Measurements from ENCODE around the gene ZNF536. TPM values are rescaled to one million over a fixed set of nuclear protein-coding genes. Genes with fewer than 3 reads are reported as not detected.

The ZNF536 gene
- total and polyA plus RNA-seq, 8 donors: 0.44 to 13.4 (median 1.1) TPM; not detected in 1

DNA sequence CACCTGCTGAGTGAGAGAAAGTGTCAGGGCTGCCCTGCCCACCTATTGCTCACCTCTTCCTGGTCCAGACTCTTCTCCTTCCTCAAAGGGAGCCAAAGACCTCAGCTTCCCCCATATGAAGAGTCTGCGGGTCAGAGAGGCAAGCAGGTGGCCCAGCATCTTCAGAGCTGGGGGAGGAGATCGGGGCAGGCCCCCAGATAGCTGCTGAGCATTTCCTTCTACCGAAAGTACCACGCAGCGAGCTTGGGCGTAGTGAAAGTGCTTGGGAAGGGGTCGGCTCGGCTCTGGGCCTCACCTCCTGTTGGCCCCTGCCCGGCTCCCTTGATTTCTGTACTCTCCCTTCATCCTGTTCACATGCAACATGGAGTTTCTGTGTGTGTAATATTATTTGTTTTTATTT is 12.2 kb upstream of the ZNF536 start:
- H3K36me3 ChIP-seq: no peaks in the 10 kb centered on the region
- TF ChIP-seq POLR2AphosphoS5 (IDR thresholded peaks at IDR 0.05): no peak
- TF ChIP-seq POLR2A (IDR thresholded peaks at IDR 0.05): no peak
- TF ChIP-seq, protein P1, sequence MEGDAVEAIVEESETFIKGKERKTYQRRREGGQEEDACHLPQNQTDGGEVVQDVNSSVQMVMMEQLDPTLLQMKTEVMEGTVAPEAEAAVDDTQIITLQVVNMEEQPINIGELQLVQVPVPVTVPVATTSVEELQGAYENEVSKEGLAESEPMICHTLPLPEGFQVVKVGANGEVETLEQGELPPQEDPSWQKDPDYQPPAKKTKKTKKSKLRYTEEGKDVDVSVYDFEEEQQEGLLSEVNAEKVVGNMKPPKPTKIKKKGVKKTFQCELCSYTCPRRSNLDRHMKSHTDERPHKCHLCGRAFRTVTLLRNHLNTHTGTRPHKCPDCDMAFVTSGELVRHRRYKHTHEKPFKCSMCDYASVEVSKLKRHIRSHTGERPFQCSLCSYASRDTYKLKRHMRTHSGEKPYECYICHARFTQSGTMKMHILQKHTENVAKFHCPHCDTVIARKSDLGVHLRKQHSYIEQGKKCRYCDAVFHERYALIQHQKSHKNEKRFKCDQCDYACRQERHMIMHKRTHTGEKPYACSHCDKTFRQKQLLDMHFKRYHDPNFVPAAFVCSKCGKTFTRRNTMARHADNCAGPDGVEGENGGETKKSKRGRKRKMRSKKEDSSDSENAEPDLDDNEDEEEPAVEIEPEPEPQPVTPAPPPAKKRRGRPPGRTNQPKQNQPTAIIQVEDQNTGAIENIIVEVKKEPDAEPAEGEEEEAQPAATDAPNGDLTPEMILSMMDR (IDR thresholded peaks at IDR 0.05): no peak
- no peak for TF ChIP-seq EP300 (IDR thresholded peaks at IDR 0.05)
- DNase-seq: peak in 1 of 2 donors; percentile 4
- no peak overlapping the region for H3K4me3 ChIP-seq
- intact Hi-C loops (cut with DNase I; ENCODE audit: low total_unique reads): no loop called here
- WGBS, 5 donors: 69 to 77% (median 77%) methylated on average over 8 to 9 of the region's 9 CpGs
- H3K4me1 ChIP-seq: peaks cover 0 to 7% (median 2%) of the 10 kb centered on the region in 4 donors
- H3K9me3 ChIP-seq: no peaks in the 10 kb centered on the region
- H3K27ac ChIP-seq: no peak overlapping the region
- H3K27me3 ChIP-seq: peaks cover 0 to 21% (median 0%) of the 10 kb centered on the region in 3 donors

- Histone ChIP-seq H3K4me3 (no peak overlapping the region), H3K36me3 (no peaks in the 10 kb centered on the region), H3K27ac (no peak overlapping the region), H3K9me3 (no peaks in the 10 kb centered on the region), H3K27me3 (peaks cover 0 to 21% (median 0%) of the 10 kb centered on the region in 3 donors), H3K4me1 (peaks cover 0 to 7% (median 2%) of the 10 kb centered on the region in 4 donors)
- TF ChIP-seq, protein P1 (IDR thresholded peaks at IDR 0.05): no peak
- TF ChIP-seq POLR2A (IDR thresholded peaks at IDR 0.05) (no peak), EP300 (IDR thresholded peaks at IDR 0.05) (no peak), POLR2AphosphoS5 (IDR thresholded peaks at IDR 0.05) (no peak)
- intact Hi-C loops (cut with DNase I; ENCODE audit: low total_unique reads): no loop called here
- 44 to 56% (median 55%) methylated on average over 18 of the region's 18 CpGs for WGBS, 5 donors
- peak; percentile 3 to 40 for DNase-seq
Observed at GRCh38 chr19:30360376-30361106, 11.6 kb upstream of the ZNF536 start.

DNA sequence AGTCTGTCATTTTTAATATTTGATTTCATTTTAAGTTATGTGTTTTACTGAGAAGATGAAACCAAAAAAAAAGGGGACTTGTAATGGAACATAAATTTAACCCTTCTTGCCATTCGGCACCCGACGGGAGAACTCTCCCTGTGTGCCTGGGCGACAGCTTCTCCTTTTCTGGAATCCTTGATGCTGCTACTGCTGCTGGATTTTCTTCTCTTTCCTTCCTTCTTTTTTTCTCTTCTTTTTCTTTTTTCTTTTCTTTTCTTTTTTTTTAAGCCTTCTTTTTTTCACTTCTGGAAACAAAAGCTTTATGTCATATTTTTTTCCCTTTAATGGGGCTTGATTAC is 11.1 kb upstream of the ZNF536 start:
- TF ChIP-seq POLR2A (IDR thresholded peaks at IDR 0.05) (no peak), EP300 (IDR thresholded peaks at IDR 0.05) (no peak), POLR2AphosphoS5 (IDR thresholded peaks at IDR 0.05) (no peak)
- TF ChIP-seq, protein P1 (IDR thresholded peaks at IDR 0.05): no peak
- 50 to 83% (median 76%) methylated on average over 4 of the region's 4 CpGs for WGBS, 5 donors
- Histone ChIP-seq H3K36me3 (no peaks in the 10 kb centered on the region), H3K27ac (no peak overlapping the region), H3K4me1 (peaks cover 0 to 7% (median 2%) of the 10 kb centered on the region in 4 donors), H3K27me3 (peaks cover 0 to 21% (median 0%) of the 10 kb centered on the region in 3 donors), H3K4me3 (no peak overlapping the region), H3K9me3 (no peaks in the 10 kb centered on the region)
- DNase-seq: no peak
- intact Hi-C loops (cut with DNase I; ENCODE audit: low total_unique reads): no loop called here

- no peaks in the 10 kb centered on the region for H3K9me3 ChIP-seq
- WGBS, 5 donors: 67 to 87% (median 75%) methylated on average over 13 of the region's 13 CpGs
- peaks cover 0 to 7% (median 2%) of the 10 kb centered on the region in 4 donors for H3K4me1 ChIP-seq
- intact Hi-C loops (cut with DNase I; ENCODE audit: low total_unique reads): no loop called here
- H3K4me3 ChIP-seq: no peak overlapping the region
- H3K27me3 ChIP-seq: peaks cover 0 to 21% (median 0%) of the 10 kb centered on the region in 3 donors
- H3K36me3 ChIP-seq: no peaks in the 10 kb centered on the region
- TF ChIP-seq, protein P1 (IDR thresholded peaks at IDR 0.05): no peak
- no peak for TF ChIP-seq POLR2A (IDR thresholded peaks at IDR 0.05)
- TF ChIP-seq POLR2AphosphoS5 (IDR thresholded peaks at IDR 0.05): no peak
- TF ChIP-seq EP300 (IDR thresholded peaks at IDR 0.05): no peak
- no peak overlapping the region for H3K27ac ChIP-seq
- peak in 1 of 2 donors; percentile 3 for DNase-seq
Observed at GRCh38 chr19:30361721-30362120, 10.5 kb upstream of the ZNF536 start.
